OCI-M1 (cell line): ENCODE results near the gene TPBGL.
"Not testable (repeated sequence)": the region's sequence is repeated elsewhere in the genome, so short reads cannot be mapped to it uniquely, and the experiment has no call there.

Experiments used
- DNase-seq: peaks from one replicate; lab custom pipeline; 2025; lab: John Stamatoyannopoulos, UW

TPBGL gene

GRCh38 chr11:75272821-75273301 is 32.3 kb downstream of the TPBGL start:
- DNase-seq = no peak

- no peak for DNase-seq
These were observed 33.1 kb downstream of the TPBGL start for GRCh38 chr11:75273411-75274391.

GRCh38 chr11:75274716-75275115 is 34.1 kb downstream of the TPBGL start:
- DNase-seq = not testable (repeated sequence)

GRCh38 chr11:75275581-75275980 is 35.0 kb downstream of the TPBGL start:
- DNase-seq = no peak

GRCh38 chr11:75276186-75276585 is 35.6 kb downstream of the TPBGL start:
- DNase-seq = no peak

- no peak for DNase-seq
These were observed 36.1 kb downstream of the TPBGL start for GRCh38 chr11:75276686-75277085.

GRCh38 chr11:75277211-75277805 is 36.7 kb downstream of the TPBGL start:
- DNase-seq = no peak

- no peak for DNase-seq
These were observed 37.6 kb downstream of the TPBGL start for GRCh38 chr11:75277991-75278790.

- no peak for DNase-seq
These were observed 38.7 kb downstream of the TPBGL start for GRCh38 chr11:75279273-75279672.

- DNase-seq = peak; percentile 96
These were observed 39.7 kb downstream of the TPBGL start for GRCh38 chr11:75280227-75280701.

- no peak for DNase-seq
These were observed 40.3 kb downstream of the TPBGL start for GRCh38 chr11:75280770-75281468.

- DNase-seq = no peak
These were observed 41.0 kb downstream of the TPBGL start for GRCh38 chr11:75281469-75282095.

GRCh38 chr11:75283391-75283931 is 42.9 kb downstream of the TPBGL start:
- DNase-seq = no peak

GRCh38 chr11:75285776-75286360 is 45.3 kb downstream of the TPBGL start:
- no peak for DNase-seq

GRCh38 chr11:75286826-75287465 is 46.4 kb downstream of the TPBGL start:
- DNase-seq = no peak

GRCh38 chr11:75287579-75287978 is 47.0 kb downstream of the TPBGL start:
- no peak for DNase-seq

GRCh38 chr11:75289511-75289760 is 48.9 kb downstream of the TPBGL start:
- no peak for DNase-seq

GRCh38 chr11:75289919-75290318 is 49.3 kb downstream of the TPBGL start:
- DNase-seq = no peak

GRCh38 chr11:75291741-75292140 is 51.2 kb downstream of the TPBGL start:
- no peak for DNase-seq

- no peak for DNase-seq
These were observed 52.4 kb downstream of the TPBGL start for GRCh38 chr11:75292943-75293342.
